ENCODE results near the gene RBPJ. TPM values are rescaled to one million over a fixed set of nuclear protein-coding genes. Genes with fewer than 3 reads are reported as not detected.

Gene RBPJ
- polyA plus RNA-seq, 1 of the 3 experiments (the other 2 are of a cell fraction) = 13.8 TPM

GRCh38 chr4:26281881-26282280, 38.9 kb upstream of the RBPJ start:
- no peak for TF ChIP-seq FOXM1 (IDR thresholded peaks at IDR 0.05; ENCODE audit: low read depth)
- no peak for TF ChIP-seq FOSL2 (IDR thresholded peaks at IDR 0.05; ENCODE audit: borderline replicate concordance, low read depth)
- TF ChIP-seq CHD2 (IDR thresholded peaks at IDR 0.05; ENCODE audit: low read length, partially characterized antibody) = no peak
- TF ChIP-seq MAX (IDR thresholded peaks at IDR 0.05; ENCODE audit: low read depth) = no peak
- no peak for TF ChIP-seq RAD21 (IDR thresholded peaks at IDR 0.05; ENCODE audit: low read length)
- no peak for TF ChIP-seq ELF1 (IDR thresholded peaks at IDR 0.05)
- no peak for TF ChIP-seq RFX5 (IDR thresholded peaks at IDR 0.05; ENCODE audit: low read length)
- TF ChIP-seq USF1 (IDR thresholded peaks at IDR 0.05; ENCODE audit: borderline replicate concordance, low read depth) = no peak
- TF ChIP-seq GATA2 (CRISPR knock-in tag; IDR thresholded peaks at IDR 0.05) = no peak
- H3K9ac ChIP-seq = no peak overlapping the region
- H3K4me2 ChIP-seq = no peak overlapping the region
- no peaks in the 10 kb centered on the region for H3K36me3 ChIP-seq (replicated peaks in 1 of 2; ENCODE audit: control insufficient read depth in 1 of 2, insufficient read depth in 2 of 2, low read length in 1 of 2)
- no peaks in the 10 kb centered on the region for H3K9me3 ChIP-seq
- H3K4me3 ChIP-seq (ENCODE audit: low read depth in 2 of 2, low read length in 1 of 2) = no peak overlapping the region
- DNase-seq = no peak
- ChIA-PET CTCF (no interaction called here), POLR2A (no interaction called here)
- H3K9me2 ChIP-seq = no peaks in the 10 kb centered on the region
- no peaks in the 10 kb centered on the region for H3K4me1 ChIP-seq (ENCODE audit: control insufficient read depth in 1 of 2, insufficient read depth in 2 of 2, low read depth in 1 of 2, low read length in 1 of 2)
- H3F3A ChIP-seq (replicated peaks; ENCODE audit: insufficient read depth) = no peaks in the 10 kb centered on the region
- H2AFZ ChIP-seq (ENCODE audit: low read depth) = no peak overlapping the region
- 45% methylated on average over 1 of the region's 1 CpG for WGBS (ENCODE audit: low lambda C conversion rate)
- no peak overlapping the region for H3K27ac ChIP-seq (ENCODE audit: low read depth in 2 of 2, low read length in 1 of 2)
- no peaks in the 10 kb centered on the region for H4K20me1 ChIP-seq (ENCODE audit: insufficient read depth)
- H3K79me2 ChIP-seq (ENCODE audit: insufficient read depth) = no peaks in the 10 kb centered on the region
- no peaks in the 10 kb centered on the region for H3K27me3 ChIP-seq (ENCODE audit: insufficient read depth)

- WGBS (ENCODE audit: low lambda C conversion rate) = 71% methylated on average over 8 of the region's 8 CpGs
- POLR2A ChIA-PET = no interaction called here
- Histone ChIP-seq H3K9me2 (no peaks in the 10 kb centered on the region), H3K27me3 (ENCODE audit: insufficient read depth) (no peaks in the 10 kb centered on the region), H3K9ac (no peak overlapping the region), H3K9me3 (no peaks in the 10 kb centered on the region), H3K4me3 (ENCODE audit: low read depth in 2 of 2, low read length in 1 of 2) (no peak overlapping the region), H3K36me3 (replicated peaks in 1 of 2; ENCODE audit: control insufficient read depth in 1 of 2, insufficient read depth in 2 of 2, low read length in 1 of 2) (no peaks in the 10 kb centered on the region), H3K79me2 (ENCODE audit: insufficient read depth) (no peaks in the 10 kb centered on the region), H3K4me2 (no peak overlapping the region), H3K27ac (ENCODE audit: low read depth in 2 of 2, low read length in 1 of 2) (no peak overlapping the region), H2AFZ (ENCODE audit: low read depth) (no peak overlapping the region), H4K20me1 (ENCODE audit: insufficient read depth) (no peaks in the 10 kb centered on the region), H3F3A (replicated peaks; ENCODE audit: insufficient read depth) (no peaks in the 10 kb centered on the region), H3K4me1 (ENCODE audit: control insufficient read depth in 1 of 2, insufficient read depth in 2 of 2, low read depth in 1 of 2, low read length in 1 of 2) (no peaks in the 10 kb centered on the region)
- CTCF ChIA-PET = no interaction called here
- no peak for DNase-seq
- TF ChIP-seq IRF3 (IDR thresholded peaks at IDR 0.05; ENCODE audit: low read depth, low read length) (no peak), RAD21 (IDR thresholded peaks at IDR 0.05; ENCODE audit: low read length) (no peak), MAX (IDR thresholded peaks at IDR 0.05; ENCODE audit: low read depth) (no peak), NRF1 (IDR thresholded peaks at IDR 0.05; ENCODE audit: low read depth, low read length) (no peak), USF2 (IDR thresholded peaks at IDR 0.05; ENCODE audit: borderline replicate concordance, low read depth, low read length) (no peak), JUND (IDR thresholded peaks at IDR 0.05) (no peak), TCF12 (IDR thresholded peaks at IDR 0.05) (no peak), ZBTB33 (IDR thresholded peaks at IDR 0.05; ENCODE audit: borderline replicate concordance, low read depth) (no peak), EZH2phosphoT487 (IDR thresholded peaks at IDR 0.05; ENCODE audit: borderline replicate concordance, low read depth) (no peak), USF1 (IDR thresholded peaks at IDR 0.05; ENCODE audit: borderline replicate concordance, low read depth) (no peak), GABPA (IDR thresholded peaks at IDR 0.05; ENCODE audit: low read depth) (no peak), PBX3 (IDR thresholded peaks at IDR 0.05) (no peak), RFX5 (IDR thresholded peaks at IDR 0.05; ENCODE audit: low read length) (no peak), TAF1 (IDR thresholded peaks at IDR 0.05; ENCODE audit: borderline replicate concordance, low read depth, low read length) (no peak), TEAD4 (IDR thresholded peaks at IDR 0.05; ENCODE audit: borderline replicate concordance, insufficient read depth) (no peak), POLR2AphosphoS5 (IDR thresholded peaks at IDR 0.05; ENCODE audit: low read depth, low read length) (no peak), CHD2 (IDR thresholded peaks at IDR 0.05; ENCODE audit: low read length, partially characterized antibody) (no peak), FOXJ3 (CRISPR knock-in tag; IDR thresholded peaks at IDR 0.05) (no peak)
Observed at GRCh38 chr4:26284536-26284935, 36.3 kb upstream of the RBPJ start.
